ENCODE measurements around the gene COX11.

- TF ChIP-seq CTCF (IDR thresholded peaks at IDR 0.05), result no peak
- TF ChIP-seq POLR2AphosphoS5 (IDR thresholded peaks at IDR 0.05), result no peak
- TF ChIP-seq POLR2A (IDR thresholded peaks at IDR 0.05), result no peak
- TF ChIP-seq EP300 (IDR thresholded peaks at IDR 0.05), result no peak
These were observed 1.5 kb upstream of the COX11 start for GRCh38 chr17:54969658-54970572.
